Measurements from ENCODE around the gene FOXN4. TPM values are rescaled to one million over a fixed set of nuclear protein-coding genes. Genes with fewer than 3 reads are reported as not detected.

FOXN4 gene
- total RNA-seq, 1 experiment from 2014 or later = 0.37 TPM

DNA sequence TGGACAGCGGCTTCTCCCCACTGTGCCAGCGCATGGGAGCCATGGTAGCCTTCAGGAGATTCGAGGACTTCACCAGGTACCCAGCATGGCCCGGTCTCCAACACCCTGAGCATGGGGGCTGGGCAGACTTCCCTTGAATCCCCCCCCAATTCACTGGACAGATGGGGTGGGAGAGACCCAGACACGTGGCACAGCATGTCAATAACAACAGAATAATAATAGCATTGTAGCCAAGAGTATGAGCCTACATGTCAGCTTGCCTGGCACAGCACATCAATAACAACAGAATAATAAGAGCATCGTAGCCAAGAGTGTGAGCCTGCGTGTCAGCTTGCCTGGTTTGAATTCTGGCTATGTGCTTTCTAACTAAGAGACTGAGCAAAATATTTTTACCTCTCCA is 76.4 kb downstream of the FOXN4 start:
- Mint-ChIP-seq H3K9me3 (no peaks in the 10 kb centered on the region), H3K27me3 (ENCODE audit: low read depth) (no peaks in the 10 kb centered on the region), H3K27ac (no peak overlapping the region), H3K4me3 (no peak overlapping the region), H3K36me3 (no peaks in the 10 kb centered on the region; the same call in 1 of the 2 replicates), H3K4me1 (no peaks in the 10 kb centered on the region)
- ATAC-seq (no peak), DNase-seq (ENCODE audit: low spot score) (no peak)
- TF ChIP-seq, protein P1, sequence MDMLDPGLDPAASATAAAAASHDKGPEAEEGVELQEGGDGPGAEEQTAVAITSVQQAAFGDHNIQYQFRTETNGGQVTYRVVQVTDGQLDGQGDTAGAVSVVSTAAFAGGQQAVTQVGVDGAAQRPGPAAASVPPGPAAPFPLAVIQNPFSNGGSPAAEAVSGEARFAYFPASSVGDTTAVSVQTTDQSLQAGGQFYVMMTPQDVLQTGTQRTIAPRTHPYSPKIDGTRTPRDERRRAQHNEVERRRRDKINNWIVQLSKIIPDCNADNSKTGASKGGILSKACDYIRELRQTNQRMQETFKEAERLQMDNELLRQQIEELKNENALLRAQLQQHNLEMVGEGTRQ (CRISPR knock-in tag; IDR thresholded peaks at IDR 0.05) = no peak
- TF ChIP-seq TEAD4 (CRISPR knock-in tag; IDR thresholded peaks at IDR 0.05) (no peak), FOXK1 (CRISPR knock-in tag; IDR thresholded peaks at IDR 0.05) (no peak), USF1 (CRISPR knock-in tag; IDR thresholded peaks at IDR 0.05) (no peak), ZNF532 (CRISPR knock-in tag; IDR thresholded peaks at IDR 0.05; ENCODE audit: borderline replicate concordance) (no peak), GTF2I (CRISPR knock-in tag; conservative IDR thresholded peaks at IDR 0.05) (no peak), SMAD3 (CRISPR knock-in tag; IDR thresholded peaks at IDR 0.05; ENCODE audit: borderline replicate concordance) (no peak), TP53 (CRISPR knock-in tag; IDR thresholded peaks at IDR 0.05) (no peak), CREB1 (CRISPR knock-in tag; IDR thresholded peaks at IDR 0.05) (no peak), NFATC4 (CRISPR knock-in tag; IDR thresholded peaks at IDR 0.05) (no peak), TEAD1 (CRISPR knock-in tag; IDR thresholded peaks at IDR 0.05) (no peak)
- TF ChIP-seq, protein P2, sequence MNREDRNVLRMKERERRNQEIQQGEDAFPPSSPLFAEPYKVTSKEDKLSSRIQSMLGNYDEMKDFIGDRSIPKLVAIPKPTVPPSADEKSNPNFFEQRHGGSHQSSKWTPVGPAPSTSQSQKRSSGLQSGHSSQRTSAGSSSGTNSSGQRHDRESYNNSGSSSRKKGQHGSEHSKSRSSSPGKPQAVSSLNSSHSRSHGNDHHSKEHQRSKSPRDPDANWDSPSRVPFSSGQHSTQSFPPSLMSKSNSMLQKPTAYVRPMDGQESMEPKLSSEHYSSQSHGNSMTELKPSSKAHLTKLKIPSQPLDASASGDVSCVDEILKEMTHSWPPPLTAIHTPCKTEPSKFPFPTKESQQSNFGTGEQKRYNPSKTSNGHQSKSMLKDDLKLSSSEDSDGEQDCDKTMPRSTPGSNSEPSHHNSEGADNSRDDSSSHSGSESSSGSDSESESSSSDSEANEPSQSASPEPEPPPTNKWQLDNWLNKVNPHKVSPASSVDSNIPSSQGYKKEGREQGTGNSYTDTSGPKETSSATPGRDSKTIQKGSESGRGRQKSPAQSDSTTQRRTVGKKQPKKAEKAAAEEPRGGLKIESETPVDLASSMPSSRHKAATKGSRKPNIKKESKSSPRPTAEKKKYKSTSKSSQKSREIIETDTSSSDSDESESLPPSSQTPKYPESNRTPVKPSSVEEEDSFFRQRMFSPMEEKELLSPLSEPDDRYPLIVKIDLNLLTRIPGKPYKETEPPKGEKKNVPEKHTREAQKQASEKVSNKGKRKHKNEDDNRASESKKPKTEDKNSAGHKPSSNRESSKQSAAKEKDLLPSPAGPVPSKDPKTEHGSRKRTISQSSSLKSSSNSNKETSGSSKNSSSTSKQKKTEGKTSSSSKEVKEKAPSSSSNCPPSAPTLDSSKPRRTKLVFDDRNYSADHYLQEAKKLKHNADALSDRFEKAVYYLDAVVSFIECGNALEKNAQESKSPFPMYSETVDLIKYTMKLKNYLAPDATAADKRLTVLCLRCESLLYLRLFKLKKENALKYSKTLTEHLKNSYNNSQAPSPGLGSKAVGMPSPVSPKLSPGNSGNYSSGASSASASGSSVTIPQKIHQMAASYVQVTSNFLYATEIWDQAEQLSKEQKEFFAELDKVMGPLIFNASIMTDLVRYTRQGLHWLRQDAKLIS (CRISPR knock-in tag; IDR thresholded peaks at IDR 0.05; ENCODE audit: borderline replicate concordance) = no peak
- CTCF ChIA-PET = no interaction called here
- POLR2A ChIA-PET = interaction anchor here (0.5 kb wide), 1 partner anchor 9 kb away, joined by 3 read pairs; no protein-coding TSS in a partner anchor

- Mint-ChIP-seq H3K4me3 (no peak overlapping the region), H3K27ac (no peak overlapping the region), H3K27me3 (ENCODE audit: low read depth) (no peaks in the 10 kb centered on the region), H3K9me3 (no peaks in the 10 kb centered on the region), H3K4me1 (no peaks in the 10 kb centered on the region), H3K36me3 (no peaks in the 10 kb centered on the region)
- DNase-seq (ENCODE audit: low spot score) = no peak
- ChIA-PET CTCF (no interaction called here), POLR2A (no interaction called here)
- ATAC-seq = no peak
- TF ChIP-seq ETV6 (CRISPR knock-in tag; IDR thresholded peaks at IDR 0.05) = no peak
- TF ChIP-seq ZNF317 (CRISPR knock-in tag; IDR thresholded peaks at IDR 0.05; ENCODE audit: borderline replicate concordance, low read depth) = no peak
- TF ChIP-seq, protein P3, sequence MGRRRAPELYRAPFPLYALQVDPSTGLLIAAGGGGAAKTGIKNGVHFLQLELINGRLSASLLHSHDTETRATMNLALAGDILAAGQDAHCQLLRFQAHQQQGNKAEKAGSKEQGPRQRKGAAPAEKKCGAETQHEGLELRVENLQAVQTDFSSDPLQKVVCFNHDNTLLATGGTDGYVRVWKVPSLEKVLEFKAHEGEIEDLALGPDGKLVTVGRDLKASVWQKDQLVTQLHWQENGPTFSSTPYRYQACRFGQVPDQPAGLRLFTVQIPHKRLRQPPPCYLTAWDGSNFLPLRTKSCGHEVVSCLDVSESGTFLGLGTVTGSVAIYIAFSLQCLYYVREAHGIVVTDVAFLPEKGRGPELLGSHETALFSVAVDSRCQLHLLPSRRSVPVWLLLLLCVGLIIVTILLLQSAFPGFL (CRISPR knock-in tag; IDR thresholded peaks at IDR 0.05; ENCODE audit: borderline replicate concordance) = no peak
- TF ChIP-seq, protein P4, sequence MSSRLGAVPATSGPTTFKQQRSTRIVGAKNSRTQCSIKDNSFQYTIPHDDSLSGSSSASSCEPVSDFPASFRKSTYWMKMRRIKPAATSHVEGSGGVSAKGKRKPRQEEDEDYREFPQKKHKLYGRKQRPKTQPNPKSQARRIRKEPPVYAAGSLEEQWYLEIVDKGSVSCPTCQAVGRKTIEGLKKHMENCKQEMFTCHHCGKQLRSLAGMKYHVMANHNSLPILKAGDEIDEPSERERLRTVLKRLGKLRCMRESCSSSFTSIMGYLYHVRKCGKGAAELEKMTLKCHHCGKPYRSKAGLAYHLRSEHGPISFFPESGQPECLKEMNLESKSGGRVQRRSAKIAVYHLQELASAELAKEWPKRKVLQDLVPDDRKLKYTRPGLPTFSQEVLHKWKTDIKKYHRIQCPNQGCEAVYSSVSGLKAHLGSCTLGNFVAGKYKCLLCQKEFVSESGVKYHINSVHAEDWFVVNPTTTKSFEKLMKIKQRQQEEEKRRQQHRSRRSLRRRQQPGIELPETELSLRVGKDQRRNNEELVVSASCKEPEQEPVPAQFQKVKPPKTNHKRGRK (CRISPR knock-in tag; IDR thresholded peaks at IDR 0.05; ENCODE audit: borderline replicate concordance) = no peak
- TF ChIP-seq, protein P5, sequence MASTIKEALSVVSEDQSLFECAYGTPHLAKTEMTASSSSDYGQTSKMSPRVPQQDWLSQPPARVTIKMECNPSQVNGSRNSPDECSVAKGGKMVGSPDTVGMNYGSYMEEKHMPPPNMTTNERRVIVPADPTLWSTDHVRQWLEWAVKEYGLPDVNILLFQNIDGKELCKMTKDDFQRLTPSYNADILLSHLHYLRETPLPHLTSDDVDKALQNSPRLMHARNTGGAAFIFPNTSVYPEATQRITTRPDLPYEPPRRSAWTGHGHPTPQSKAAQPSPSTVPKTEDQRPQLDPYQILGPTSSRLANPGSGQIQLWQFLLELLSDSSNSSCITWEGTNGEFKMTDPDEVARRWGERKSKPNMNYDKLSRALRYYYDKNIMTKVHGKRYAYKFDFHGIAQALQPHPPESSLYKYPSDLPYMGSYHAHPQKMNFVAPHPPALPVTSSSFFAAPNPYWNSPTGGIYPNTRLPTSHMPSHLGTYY (CRISPR knock-in tag; IDR thresholded peaks at IDR 0.05) = no peak
- TF ChIP-seq ELF4 (CRISPR knock-in tag; IDR thresholded peaks at IDR 0.05; ENCODE audit: low read depth) = no peak
- no peak for TF ChIP-seq CREM (CRISPR knock-in tag; IDR thresholded peaks at IDR 0.05)
- TF ChIP-seq FOXK1 (CRISPR knock-in tag; IDR thresholded peaks at IDR 0.05) = no peak
- TF ChIP-seq TEAD4 (CRISPR knock-in tag; IDR thresholded peaks at IDR 0.05) = no peak
- TF ChIP-seq FOXP1 (CRISPR knock-in tag; IDR thresholded peaks at IDR 0.05; ENCODE audit: borderline replicate concordance) = no peak
- TF ChIP-seq NR2C2 (CRISPR knock-in tag; IDR thresholded peaks at IDR 0.05) = no peak
- no peak for TF ChIP-seq EMX1 (CRISPR knock-in tag; IDR thresholded peaks at IDR 0.05)
- TF ChIP-seq RELA (CRISPR knock-in tag; IDR thresholded peaks at IDR 0.05; ENCODE audit: borderline replicate concordance) = no peak
Measured at GRCh38 chr12:109230193-109230592, 78.9 kb downstream of the FOXN4 start.

Measured in WTC11 (cell line).